ENCODE results near the gene TBCD. TPM values are rescaled to one million over a fixed set of nuclear protein-coding genes. Genes with fewer than 3 reads are reported as not detected.

TBCD gene
- total and polyA plus RNA-seq, 5 experiments from 2014 or later: 41.2 to 170 (median 91.9) TPM

DNA sequence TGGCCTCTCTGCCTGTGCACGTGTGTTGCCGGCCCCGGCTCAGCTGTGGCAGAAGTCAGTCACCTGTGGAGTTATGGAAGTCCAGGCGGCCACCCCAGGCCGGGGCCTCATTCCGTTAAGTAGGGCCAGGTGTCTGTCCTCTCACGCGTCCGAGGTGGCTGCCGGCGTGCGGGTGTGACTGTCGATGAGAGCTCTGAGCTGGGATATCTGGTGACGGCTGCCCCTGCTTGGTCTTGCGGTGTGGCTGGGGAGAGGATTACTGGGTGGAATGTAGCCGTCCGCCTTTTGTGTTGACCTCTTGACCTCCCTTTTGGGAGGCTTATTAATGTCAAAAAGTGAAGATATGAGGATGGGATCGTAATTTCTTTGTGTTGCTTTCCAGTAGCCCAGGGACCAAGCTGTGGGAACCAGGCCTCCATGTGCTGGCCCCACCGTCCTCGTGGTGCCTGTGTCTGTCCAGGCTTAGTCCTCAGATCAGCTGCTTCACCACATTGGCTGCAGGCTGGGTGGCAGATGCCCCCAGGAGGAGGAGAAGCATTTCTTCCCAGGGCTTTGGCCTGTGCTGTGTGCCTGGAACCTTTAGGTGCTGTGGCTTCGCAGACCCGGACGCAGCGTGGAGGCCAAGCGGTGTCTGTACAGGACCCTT lies 111.0 kb downstream of the TBCD start:
- Mint-ChIP-seq H3K27me3 (no peaks in the 10 kb centered on the region), H3K36me3 (peaks cover 0 to 2% (median 0%) of the 10 kb centered on the region in 3 donors), H3K4me1 (peaks cover 34 to 86% (median 75%) of the 10 kb centered on the region in 4 donors), H3K9me3 (no peaks in the 10 kb centered on the region), H3K4me3 (peak overlapping the region in 6 of 10 donors; percentile 45 to 88 (median 70)), H3K27ac (peak overlapping the region in 9 of 10 donors; percentile 67 to 98 (median 96))
- ATAC-seq (no peak), DNase-seq (peak in 1 of 10 donors; percentile 36)
- POLR2A ChIA-PET: interaction anchor here (1.3 to 4.8 kb wide), 8 partner anchors 9 to 188 kb away, joined by 3 to 84 read pairs (median 12); no protein-coding TSS in a partner anchor

DNA sequence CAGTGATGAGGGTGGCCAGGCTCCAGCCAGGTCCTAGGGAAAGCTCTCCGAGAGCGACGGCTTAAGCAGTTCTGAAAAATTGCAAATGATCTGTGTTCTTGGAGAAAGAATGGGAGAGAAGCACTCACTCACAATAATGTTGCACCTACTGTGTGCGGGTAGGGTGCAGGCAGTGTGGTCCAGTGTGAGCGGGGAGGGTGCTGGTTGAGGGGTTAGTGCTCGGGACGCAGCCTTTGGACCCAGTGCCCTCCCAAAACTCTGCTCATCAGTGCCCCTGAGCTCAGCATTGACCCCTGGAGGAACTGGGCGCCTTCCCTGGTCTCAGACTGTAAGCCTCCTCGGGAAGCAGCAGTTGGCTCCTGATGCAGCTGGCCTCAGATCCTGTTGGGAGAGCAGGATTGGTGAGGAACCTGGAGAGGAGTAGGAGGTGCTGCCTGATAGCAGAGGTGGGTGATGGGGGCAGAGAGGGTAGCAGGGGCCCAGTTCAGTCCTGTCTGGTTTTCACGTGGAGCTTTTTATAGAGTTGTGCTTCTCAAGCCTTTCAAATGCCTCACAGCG lies 111.6 kb downstream of the TBCD start:
- H3K27ac Mint-ChIP-seq: peak overlapping the region; percentile 91 to 98 (median 96)
- peaks cover 0 to 3% (median 0%) of the 10 kb centered on the region in 3 donors for H3K36me3 Mint-ChIP-seq

DNA sequence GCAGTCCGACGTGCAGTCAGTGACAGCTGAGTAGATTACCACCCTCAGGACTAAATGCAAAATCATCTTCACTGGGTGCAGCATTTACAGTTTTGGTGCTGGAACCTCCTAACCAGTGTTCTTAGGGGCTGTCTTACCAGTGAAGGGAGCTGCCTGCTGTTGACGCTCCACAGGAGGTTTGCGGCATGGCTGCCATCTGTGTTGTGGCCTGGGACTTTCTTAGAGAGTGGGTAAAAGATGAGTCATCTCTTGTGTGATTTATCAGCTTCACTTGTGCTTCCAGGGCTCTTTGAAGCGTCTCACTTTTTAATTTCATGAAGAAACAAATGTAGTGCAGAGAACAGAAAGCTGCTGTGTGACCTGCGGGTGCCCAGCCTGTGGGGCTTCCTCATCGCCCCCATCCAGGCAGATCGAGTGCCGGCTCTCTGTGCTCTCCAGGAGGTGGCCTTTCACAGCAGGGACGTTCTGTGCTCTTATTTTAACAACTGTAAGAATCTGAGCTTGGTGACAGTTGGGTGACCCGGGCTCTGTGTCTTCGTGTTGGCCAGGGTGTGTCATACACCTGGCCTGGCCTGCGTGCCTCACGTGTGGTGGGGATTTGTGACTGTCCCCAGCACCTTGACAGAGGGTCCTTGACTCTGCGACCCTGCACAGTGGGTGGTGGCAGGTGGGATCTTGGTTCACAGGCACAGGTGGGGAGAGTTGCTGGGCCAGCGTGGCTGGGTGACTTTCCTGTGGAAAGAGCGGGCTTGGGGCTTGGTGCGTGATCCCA lies 112.3 kb downstream of the TBCD start:
- no peaks in the 10 kb centered on the region for H3K9me3 Mint-ChIP-seq
- H3K4me3 Mint-ChIP-seq: peak overlapping the region; percentile 75 to 94 (median 83)
- POLR2A ChIA-PET: interaction anchor here (0.5 to 4.8 kb wide), 16 partner anchors 10 to 187 kb away, joined by 3 to 84 read pairs (median 8); no protein-coding TSS in a partner anchor
- ATAC-seq: peak; percentile 92 to 95
- peaks cover 34 to 81% (median 65%) of the 10 kb centered on the region in 4 donors for H3K4me1 Mint-ChIP-seq
- H3K27ac Mint-ChIP-seq: peak overlapping the region; percentile 91 to 98 (median 96)
- peaks cover 0 to 6% (median 0%) of the 10 kb centered on the region in 3 donors for H3K36me3 Mint-ChIP-seq
- H3K27me3 Mint-ChIP-seq: no peaks in the 10 kb centered on the region
- peak; percentile 62 to 97 (median 90) for DNase-seq

More for the DNA sequence above, 111.6 kb downstream of the TBCD start:
- Mint-ChIP-seq H3K27me3 (no peaks in the 10 kb centered on the region), H3K9me3 (no peaks in the 10 kb centered on the region), H3K4me3 (peak overlapping the region; percentile 52 to 94 (median 83)), H3K4me1 (peaks cover 34 to 82% (median 71%) of the 10 kb centered on the region in 4 donors)
- DNase-seq (peak in 1 of 10 donors; percentile 54), ATAC-seq (no peak)
- POLR2A ChIA-PET: interaction anchor here (0.5 to 4.8 kb wide), 15 partner anchors 9 to 188 kb away, joined by 3 to 84 read pairs (median 8); no protein-coding TSS in a partner anchor

DNA sequence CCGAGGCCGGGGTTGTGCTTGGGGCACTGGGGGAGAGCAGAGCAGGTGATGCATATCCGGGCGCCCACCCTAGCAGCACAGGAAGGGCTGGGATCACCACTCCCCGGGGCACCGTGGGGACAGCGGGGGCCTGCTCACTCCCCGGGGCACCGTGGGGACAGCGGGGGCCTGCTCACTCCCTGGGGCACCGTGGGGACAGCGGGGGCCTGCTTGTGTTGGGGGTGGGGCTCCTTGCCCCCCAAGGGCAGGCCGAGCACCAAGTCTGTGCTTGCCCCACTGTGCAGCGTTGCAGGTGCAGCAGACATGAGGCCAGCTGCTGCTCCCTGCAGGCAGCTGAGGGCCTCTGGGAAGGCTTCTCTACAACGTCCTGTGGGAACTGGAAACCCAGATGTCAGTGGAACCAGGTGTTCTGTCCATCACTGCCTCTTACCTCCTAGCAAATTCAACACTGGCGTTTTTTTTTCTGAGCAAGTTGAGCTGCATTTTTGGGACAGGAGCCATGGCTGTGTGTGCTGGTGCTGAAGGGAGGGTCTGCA lies 112.9 kb downstream of the TBCD start:
- no peak for ATAC-seq
- Mint-ChIP-seq H3K36me3 (peaks cover 0 to 6% (median 0%) of the 10 kb centered on the region in 3 donors), H3K27ac (peak overlapping the region; percentile 91 to 98 (median 96)), H3K4me1 (peaks cover 30 to 79% (median 59%) of the 10 kb centered on the region in 4 donors), H3K9me3 (no peaks in the 10 kb centered on the region), H3K4me3 (peak overlapping the region; percentile 75 to 94 (median 83)), H3K27me3 (no peaks in the 10 kb centered on the region)
- POLR2A ChIA-PET: interaction anchor here (0.7 to 4.8 kb wide), 14 partner anchors 10 to 121 kb away, joined by 3 to 84 read pairs (median 10); no protein-coding TSS in a partner anchor
- no peak for DNase-seq

DNA sequence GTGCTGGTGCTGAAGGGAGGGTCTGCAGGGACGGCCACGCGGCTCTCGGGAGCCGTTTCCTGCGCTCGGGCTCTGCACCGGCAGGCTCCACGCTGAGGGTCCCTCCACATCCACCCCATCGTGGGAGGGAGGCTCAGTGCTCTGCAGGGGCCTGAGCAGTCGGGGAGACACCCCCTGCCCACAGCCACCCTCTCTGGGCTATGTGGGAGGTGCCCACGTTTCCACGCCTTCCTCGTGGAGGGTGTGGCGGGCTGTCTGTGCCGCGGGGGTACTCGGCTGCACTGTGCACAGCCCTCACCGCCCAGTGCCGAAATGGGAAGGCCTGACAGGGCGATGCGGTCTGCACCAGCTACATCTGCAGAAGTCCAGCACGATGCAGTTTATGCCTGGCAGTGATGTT lies 113.4 kb downstream of the TBCD start:
- ATAC-seq (no peak), DNase-seq (peak in 1 of 10 donors; percentile 36)
- H3K4me1 Mint-ChIP-seq: peaks cover 25 to 79% (median 54%) of the 10 kb centered on the region in 4 donors
- peak overlapping the region in 8 of 10 donors; percentile 9 to 88 (median 60) for H3K4me3 Mint-ChIP-seq
- peaks cover 0 to 8% (median 5%) of the 10 kb centered on the region in 3 donors for H3K36me3 Mint-ChIP-seq
- no peaks in the 10 kb centered on the region for H3K9me3 Mint-ChIP-seq
- H3K27me3 Mint-ChIP-seq: no peaks in the 10 kb centered on the region
- H3K27ac Mint-ChIP-seq: peak overlapping the region in 9 of 10 donors; percentile 46 to 88 (median 66)
- POLR2A ChIA-PET: interaction anchor here (0.7 to 4.8 kb wide), 7 partner anchors 10 to 58 kb away, joined by 3 to 84 read pairs (median 15); no protein-coding TSS in a partner anchor

DNA sequence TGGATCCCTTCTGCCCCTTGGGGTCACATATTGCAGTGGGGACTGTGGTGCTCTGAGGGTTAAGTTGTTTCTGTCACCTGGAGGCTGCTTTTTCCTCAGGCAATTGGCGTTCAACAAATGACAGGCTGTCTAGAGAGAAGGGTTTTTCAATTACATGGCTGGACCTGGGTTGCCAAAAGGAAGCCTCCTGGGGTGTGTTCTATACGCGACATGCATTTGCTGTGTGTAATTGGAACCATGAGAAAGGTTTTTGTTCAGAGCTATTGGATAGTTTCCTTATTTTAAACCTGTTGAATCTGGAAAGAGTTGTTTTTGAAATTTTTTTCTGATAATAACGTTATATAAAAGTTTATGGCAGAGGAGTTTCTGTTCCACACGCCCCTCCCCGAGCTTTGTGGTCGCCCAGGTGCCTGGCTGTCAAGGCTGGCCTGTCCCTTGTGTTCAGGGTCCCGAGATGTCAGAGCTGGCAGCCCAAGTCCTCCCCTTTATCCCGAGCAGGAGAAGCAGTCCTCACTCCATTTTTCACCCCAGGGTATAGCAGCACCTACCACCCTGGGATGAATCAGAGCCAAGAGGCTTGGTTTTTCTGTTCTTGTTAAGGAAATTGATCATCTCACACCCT lies 114.0 kb downstream of the TBCD start:
- Mint-ChIP-seq H3K4me1 (peaks cover 27 to 79% (median 49%) of the 10 kb centered on the region in 4 donors), H3K36me3 (peaks cover 0 to 14% (median 11%) of the 10 kb centered on the region in 3 donors), H3K9me3 (no peaks in the 10 kb centered on the region), H3K27me3 (no peaks in the 10 kb centered on the region), H3K4me3 (peak overlapping the region in 6 of 10 donors; percentile 9 to 86 (median 63)), H3K27ac (peak overlapping the region in 9 of 10 donors; percentile 46 to 88 (median 66))
- ATAC-seq (no peak), DNase-seq (no peak)
- POLR2A ChIA-PET: interaction anchor here (1.7 to 4.8 kb wide), 4 partner anchors 10 to 43 kb away, joined by 4 to 84 read pairs (median 31); no protein-coding TSS in a partner anchor

DNA sequence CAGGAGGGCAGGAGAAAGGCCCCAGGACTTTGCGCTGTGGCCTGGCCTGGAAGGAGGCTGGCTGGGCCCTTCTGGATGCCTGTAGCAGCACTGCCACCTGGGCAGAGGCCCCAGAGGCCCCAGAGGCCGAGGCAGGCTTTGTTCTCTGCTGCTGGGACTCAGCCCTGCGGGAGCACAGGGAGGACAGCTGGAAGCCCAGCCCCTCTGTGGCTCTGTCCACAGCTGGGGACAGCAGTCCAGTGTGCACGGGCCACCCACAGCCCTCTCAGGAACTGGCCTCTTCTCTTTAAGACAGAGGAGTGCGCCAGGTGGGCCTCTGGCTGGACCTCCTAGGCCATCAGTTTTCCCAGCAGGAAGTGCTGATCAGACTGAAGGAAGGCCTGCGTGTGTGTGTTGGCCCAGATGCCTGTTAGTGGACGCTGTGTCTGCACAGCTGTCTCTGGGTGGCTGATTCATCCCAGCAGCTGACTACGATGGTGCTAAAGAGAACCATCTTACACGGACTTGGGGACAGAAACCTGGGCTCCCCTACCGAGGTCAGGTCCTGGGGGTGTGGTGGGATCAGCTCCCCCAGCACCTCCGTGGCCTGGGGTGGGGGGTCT lies 114.8 kb downstream of the TBCD start:
- POLR2A ChIA-PET: interaction anchor here (1.7 to 4.8 kb wide), 3 partner anchors 9 to 26 kb away, joined by 4 to 84 read pairs (median 22); no protein-coding TSS in a partner anchor
- H3K9me3 Mint-ChIP-seq: no peaks in the 10 kb centered on the region
- H3K4me3 Mint-ChIP-seq: no peak overlapping the region
- H3K27me3 Mint-ChIP-seq: no peaks in the 10 kb centered on the region
- peaks cover 0 to 17% (median 12%) of the 10 kb centered on the region in 3 donors for H3K36me3 Mint-ChIP-seq
- H3K4me1 Mint-ChIP-seq: peaks cover 24 to 76% (median 43%) of the 10 kb centered on the region in 4 donors
- DNase-seq (peak in 1 of 10 donors; percentile 55), ATAC-seq (no peak)
- H3K27ac Mint-ChIP-seq: peak overlapping the region in 1 of 10 donors; percentile 44

DNA sequence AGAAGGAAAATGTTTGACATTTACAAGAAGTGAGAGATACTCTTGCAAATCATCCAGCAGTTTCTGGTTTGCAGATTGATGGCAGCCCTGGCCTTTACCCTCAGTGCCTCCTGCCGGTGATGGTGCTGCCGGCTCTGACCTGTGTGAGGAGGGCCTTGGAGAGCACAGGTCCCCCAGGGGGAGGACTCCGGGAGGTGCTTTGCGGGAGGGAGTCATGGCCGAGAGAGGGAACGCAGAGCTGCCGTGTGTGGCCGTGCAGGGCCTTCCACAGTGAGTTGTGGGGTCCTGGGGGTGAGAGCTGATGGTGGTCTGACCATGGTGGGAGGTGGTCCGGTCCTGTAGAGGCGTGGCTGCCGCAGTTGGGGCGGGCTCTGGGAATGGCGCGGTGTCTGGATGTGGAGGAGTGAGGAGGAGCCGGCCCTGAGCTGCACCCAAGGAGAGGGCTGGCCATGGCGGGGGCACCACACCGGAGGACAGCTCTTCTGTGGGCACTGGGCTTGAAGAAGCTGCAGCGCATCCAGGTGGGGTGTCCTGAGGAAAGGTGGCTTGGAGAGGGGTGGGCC lies 116.0 kb downstream of the TBCD start:
- H3K4me3 Mint-ChIP-seq: no peak overlapping the region
- peak in 1 of 10 donors; percentile 55 for DNase-seq
- H3K36me3 Mint-ChIP-seq: peaks cover 0 to 19% (median 16%) of the 10 kb centered on the region in 3 donors
- peaks cover 22 to 77% (median 36%) of the 10 kb centered on the region in 4 donors for H3K4me1 Mint-ChIP-seq
- POLR2A ChIA-PET: no interaction called here
- ATAC-seq: no peak
- H3K27ac Mint-ChIP-seq: peak overlapping the region in 1 of 10 donors; percentile 37
- no peaks in the 10 kb centered on the region for H3K27me3 Mint-ChIP-seq
- H3K9me3 Mint-ChIP-seq: no peaks in the 10 kb centered on the region

DNA sequence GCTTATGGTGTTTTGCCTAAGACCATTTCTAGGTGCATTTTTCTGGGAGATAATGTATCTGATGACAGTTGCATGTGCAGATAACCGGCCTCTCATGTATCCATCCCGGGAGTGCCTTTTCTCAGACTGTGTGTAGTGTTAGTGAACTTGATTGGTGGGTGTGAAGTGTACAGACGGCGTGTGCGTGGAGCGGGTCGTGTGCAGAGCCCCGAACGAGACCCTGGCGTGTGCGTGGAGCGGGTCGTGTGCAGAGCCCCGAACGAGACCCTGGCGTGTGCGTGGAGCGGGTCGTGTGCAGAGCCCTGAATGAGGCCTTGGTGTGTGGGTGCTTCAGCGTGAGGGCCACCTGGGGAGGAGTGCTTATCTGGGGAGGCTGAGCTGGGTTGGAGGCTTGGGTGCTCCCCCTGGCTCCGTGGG lies 116.9 kb downstream of the TBCD start:
- Mint-ChIP-seq H3K9me3 (no peaks in the 10 kb centered on the region), H3K27ac (peak overlapping the region in 1 of 10 donors; percentile 78), H3K36me3 (peaks cover 0 to 22% (median 16%) of the 10 kb centered on the region in 3 donors), H3K27me3 (no peaks in the 10 kb centered on the region), H3K4me1 (peaks cover 21 to 72% (median 28%) of the 10 kb centered on the region in 4 donors), H3K4me3 (no peak overlapping the region)
- DNase-seq (peak in 1 of 10 donors; percentile 22), ATAC-seq (no peak)
- POLR2A ChIA-PET: no interaction called here

DNA sequence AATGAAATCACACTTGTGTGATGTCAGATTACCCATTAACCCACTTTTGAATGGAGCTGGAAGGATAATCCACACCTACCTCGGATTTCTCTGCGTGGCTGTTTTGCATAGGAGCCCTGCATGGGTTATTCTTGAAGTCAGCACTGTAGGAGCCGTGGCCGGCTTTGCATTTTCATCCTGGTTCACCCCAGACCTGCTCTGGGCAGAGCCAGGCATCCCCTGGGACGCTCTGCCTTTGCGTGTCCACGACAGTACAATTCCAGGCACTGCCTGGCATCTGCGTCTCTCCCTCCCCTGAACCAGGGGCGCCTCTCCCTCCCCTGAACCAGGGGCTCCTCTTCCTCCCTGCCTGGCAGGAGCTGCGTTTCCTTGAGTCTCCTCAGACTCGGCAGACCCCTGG lies 117.7 kb downstream of the TBCD start:
- Mint-ChIP-seq H3K27ac (peak overlapping the region in 1 of 10 donors; percentile 41), H3K36me3 (peaks cover 0 to 22% (median 16%) of the 10 kb centered on the region in 3 donors), H3K27me3 (no peaks in the 10 kb centered on the region), H3K9me3 (no peaks in the 10 kb centered on the region), H3K4me1 (peaks cover 15 to 64% (median 19%) of the 10 kb centered on the region in 4 donors), H3K4me3 (no peak overlapping the region)
- POLR2A ChIA-PET: interaction anchor here (1.0 to 1.3 kb wide), 2 partner anchors 15 to 23 kb away, joined by 3 read pairs; no protein-coding TSS in a partner anchor
- DNase-seq (peak in 1 of 10 donors; percentile 14), ATAC-seq (no peak)
